Naive thymus-derived CD4-positive, alpha-beta T cell (primary cell): ENCODE data around the gene NENF. TPM values are rescaled to one million over a fixed set of nuclear protein-coding genes. Genes with fewer than 3 reads are reported as not detected.
A peak's percentile ranks its signal among the peaks of the same experiment; 100 is the strongest.

Experiments used
- ATAC-seq: fragments of 150-1000 bp; cut with Tn5 transposase; 2 replicates; pipeline ENCODE4 v1.10.0; 2021; ENCODE audit warnings: mild to moderate bottlenecking, moderate library complexity
- CTCF ChIA-PET: fragments of 350-600 bp; sonication (Branson Sonifier 250); formaldehyde crosslinking; loops from one replicate; lab custom pipeline; 2021; ENCODE audit warnings: antibody characterized with exemption; lab: Charles Lee
- POLR2A ChIA-PET: fragments of 350-600 bp; sonication (Branson Sonifier 250); formaldehyde crosslinking; loops from one replicate; lab custom pipeline; 2021; ENCODE audit warnings: antibody characterized with exemption, inconsistent platforms; lab: Charles Lee
- DNase-seq, 9 donors: peaks; one replicate each; pipeline versions ENCODE4 v3.0.0 to v3.0.0-alpha.2; 2020 to 2022; ENCODE audit warnings: mixed read lengths in 1 of 9
- H3K27ac ChIP-seq: one replicate; pipeline ENCODE4 v1.7.0; 2013; ENCODE audit warnings: mild to moderate bottlenecking, low read depth, low read length, moderate library complexity
- H3K27me3 ChIP-seq, 2 donors: one replicate each; pipeline ENCODE4 v1.7.0; 2013; ENCODE audit warnings: low read length in 2 of 2, mild to moderate bottlenecking in 2 of 2, moderate library complexity in 2 of 2; ENCODE audit not compliant: control insufficient read depth in 2 of 2, insufficient read depth in 2 of 2
- H3K36me3 ChIP-seq, 3 experiments: 1 replicate in 2 of 3; 2 replicates in 1 of 3; pipeline ENCODE4 v1.7.0; 2013; ENCODE audit warnings: low read length in 3 of 3, mild to moderate bottlenecking in 3 of 3, moderate library complexity in 1 of 3; ENCODE audit not compliant: insufficient read depth in 3 of 3, control insufficient read depth in 2 of 3
- H3K4me1 ChIP-seq, 2 donors: one replicate each; pipeline ENCODE4 v1.7.0; 2013; ENCODE audit warnings: low read length in 2 of 2, mild to moderate bottlenecking in 2 of 2, moderate library complexity in 1 of 2; ENCODE audit not compliant: control insufficient read depth in 2 of 2, insufficient read depth in 2 of 2
- H3K4me3 ChIP-seq: 2 replicates; pipeline ENCODE4 v1.7.0; 2013; ENCODE audit warnings: mild to moderate bottlenecking, low read length
- H3K9me3 ChIP-seq, 3 experiments: 1 replicate in 2 of 3; 2 replicates in 1 of 3; pipeline ENCODE4 v1.7.0; 2013; ENCODE audit warnings: low read length in 3 of 3; ENCODE audit not compliant: control insufficient read depth in 2 of 3
- H3K27ac Mint-ChIP-seq, 9 donors: one replicate each; pipeline ENCODE4 v1.8.0; 2020 to 2022; ENCODE audit warnings: mixed read lengths in 9 of 9, mild to moderate bottlenecking in 8 of 9, moderate library complexity in 5 of 9, inconsistent platforms in 2 of 9
- H3K27me3 Mint-ChIP-seq, 5 donors: one replicate each; pipeline ENCODE4 v1.8.0; 2021 to 2022; ENCODE audit warnings: mixed read lengths in 5 of 5, mild to moderate bottlenecking in 1 of 5
- H3K36me3 Mint-ChIP-seq, 5 donors: one replicate each; pipeline ENCODE4 v1.8.0; 2020 to 2022; ENCODE audit warnings: mixed read lengths in 5 of 5, mild to moderate bottlenecking in 3 of 5, inconsistent platforms in 1 of 5
- H3K4me1 Mint-ChIP-seq, 7 donors: one replicate each; pipeline ENCODE4 v1.8.0; 2020 to 2022; ENCODE audit warnings: mixed read lengths in 7 of 7, mild to moderate bottlenecking in 3 of 7, inconsistent platforms in 1 of 7
- H3K4me3 Mint-ChIP-seq, 10 donors: one replicate each; pipeline ENCODE4 v1.8.0; 2020 to 2022; ENCODE audit warnings: mild to moderate bottlenecking in 10 of 10, mixed read lengths in 10 of 10, moderate library complexity in 6 of 10, inconsistent platforms in 2 of 10
- H3K9me3 Mint-ChIP-seq, 11 donors: one replicate each; pipeline ENCODE4 v1.8.0; 2020 to 2022; ENCODE audit warnings: mixed read lengths in 11 of 11, mild to moderate bottlenecking in 4 of 11, inconsistent platforms in 1 of 11, moderate library complexity in 1 of 11
- intact Hi-C, 2 donors: fragments of 100-400 bp; cut with micrococcal nuclease; formaldehyde crosslinking; loops; one replicate each; pipeline ENCODE4 v1.15.1; 2023
- polyA plus RNA-seq, 2 donors: library from polyadenylated mRNA; unstranded; fragments of 300-500 nt; fragmentation: Illumina TruSeq; gene quantifications; one replicate each; pipeline ENCODE4 v1.2.3, GENCODE V29; 2021
- total RNA-seq, 6 experiments: library from RNA in 5 of 6; stranded (reverse) in 5 of 6; gene quantifications; 1 replicate in 5 of 6; 2 replicates in 1 of 6; pipeline ENCODE4 v1.2.3 and lab custom pipeline; 2021 to 2026

Gene NENF
- total and polyA plus RNA-seq, 7 experiments from 2014 or later, result 16.0 to 73.0 (median 22.9) TPM

- ATAC-seq, result no peak
- DNase-seq, result no peak
- H3K4me3 ChIP-seq, result peak overlapping the region; percentile 98
- peaks cover 15 to 19% of the 10 kb centered on the region in 2 donors for H3K4me1 ChIP-seq
- Mint-ChIP-seq H3K9me3 (no peaks in the 10 kb centered on the region), H3K27me3 (no peaks in the 10 kb centered on the region), H3K27ac (peak overlapping the region; percentile 72 to 93 (median 88)), H3K36me3 (peaks cover 13 to 26% (median 24%) of the 10 kb centered on the region in 5 donors), H3K4me1 (peaks cover 22 to 46% (median 40%) of the 10 kb centered on the region in 7 donors), H3K4me3 (peak overlapping the region; percentile 87 to 100 (median 94))
- ChIA-PET CTCF (interaction anchor here (1.4 kb wide), 1 partner anchor 42 kb away, joined by 6 read pairs; no protein-coding TSS in a partner anchor), POLR2A (interaction anchor here (1.7 to 2.6 kb wide), 2 partner anchors 19 to 128 kb away, joined by 10 to 14 read pairs; partner anchors contain the start of genes NENF and PPP2R5A)
- intact Hi-C loops, result loop anchor here (1.0 to 10.0 kb wide), 10 partner anchors 18 to 839 kb away; partner anchors contain the start of genes DTL (in 2 of the 2), INTS7 (in 2 of the 2), NENF (in 2 of the 2) and PPP2R5A (in 2 of the 2)
- no peaks in the 10 kb centered on the region for H3K9me3 ChIP-seq
- peak overlapping the region; percentile 71 for H3K27ac ChIP-seq
- H3K27me3 ChIP-seq, result no peaks in the 10 kb centered on the region
- H3K36me3 ChIP-seq, result peaks cover 0 to 31% (median 14%) of the 10 kb centered on the region in 3 experiments
Observed at GRCh38 chr1:212413902-212414327, 18.8 kb upstream of the NENF start.

DNA sequence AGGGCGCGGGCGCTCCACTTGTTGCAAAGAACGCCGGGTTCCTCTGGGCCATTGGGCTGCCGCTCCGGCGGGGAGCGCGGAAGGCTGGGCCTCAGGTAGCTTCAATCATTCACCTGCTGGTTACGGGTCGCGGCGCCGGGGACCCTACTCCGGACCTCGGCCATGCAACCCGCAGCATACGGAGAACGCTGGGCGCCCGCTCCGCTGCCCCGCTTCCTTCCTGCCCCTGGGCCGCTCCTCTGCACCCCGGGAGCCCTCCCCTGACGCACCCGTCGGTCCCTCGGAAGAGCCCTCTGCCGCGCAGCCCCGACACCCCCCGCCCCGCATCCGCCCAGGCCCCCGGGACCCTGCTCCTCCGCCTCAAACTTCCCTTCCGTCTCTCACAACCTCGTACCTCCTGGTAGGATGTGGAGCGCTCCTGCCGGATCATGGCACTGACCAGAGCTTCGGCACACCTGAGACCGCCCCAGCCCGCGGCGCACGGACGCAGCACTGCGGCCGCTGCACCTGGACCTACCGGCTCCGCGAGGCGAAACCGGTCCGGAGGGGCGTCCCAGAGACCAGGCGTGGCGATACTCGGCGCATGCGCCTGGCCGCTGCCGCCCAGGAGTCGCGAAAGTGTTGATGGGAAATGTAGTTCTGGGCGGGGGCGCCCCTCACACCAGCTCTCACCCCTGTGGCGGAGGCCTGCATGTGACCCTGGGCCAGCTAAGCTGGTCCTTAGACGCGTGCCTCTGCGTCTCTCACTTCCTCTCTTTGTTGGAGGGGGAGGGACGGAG is 18.2 kb upstream of the NENF start, which contains the start of gene PACC1:
Gene PACC1 (minus strand): TSS at position 559 of the 779 bp plus-strand sequence. CDS start 129 bp downstream, at position 430.
- Mint-ChIP-seq H3K27ac (peak within 1 kb of the TSS; percentile 74 to 94 (median 89)), H3K27me3 (no peaks in the 10 kb centered on the region), H3K36me3 (peaks cover 7 to 20% (median 18%) of the 10 kb centered on the region in 5 donors), H3K4me3 (peak within 1 kb of the TSS; percentile 87 to 100 (median 94)), H3K4me1 (peaks cover 22 to 46% (median 40%) of the 10 kb centered on the region in 7 donors), H3K9me3 (no peaks in the 10 kb centered on the region)
- CTCF ChIA-PET, result interaction anchor here (1.2 to 1.4 kb wide), 2 partner anchors 41 to 344 kb away, joined by 6 to 9 read pairs; no protein-coding TSS in a partner anchor
- Histone ChIP-seq H3K4me3 (peak within 1 kb of the TSS; percentile 98), H3K27me3 (no peaks in the 10 kb centered on the region), H3K27ac (peak within 1 kb of the TSS; percentile 71), H3K4me1 (peaks cover 15 to 19% of the 10 kb centered on the region in 2 donors), H3K9me3 (no peaks in the 10 kb centered on the region), H3K36me3 (peaks cover 0 to 25% (median 12%) of the 10 kb centered on the region in 3 experiments)
- DNase-seq (peak; percentile 77 to 89 (median 86)), ATAC-seq (peak; percentile 98)
- intact Hi-C loops, result loop anchor here (1.0 to 10.0 kb wide), 10 partner anchors 18 to 840 kb away; partner anchors contain the start of genes DTL (in 2 of the 2), INTS7 (in 2 of the 2), NENF (in 2 of the 2) and PPP2R5A (in 2 of the 2)
- POLR2A ChIA-PET, result interaction anchor here (0.6 to 2.6 kb wide), 3 partner anchors 18 to 1156 kb away, joined by 3 to 14 read pairs (median 10); partner anchors contain the start of genes NENF and PPP2R5A

GRCh38 chr1:212415107-212415841 is 17.4 kb upstream of the NENF start:
- H3K4me1 Mint-ChIP-seq, result peaks cover 22 to 46% (median 38%) of the 10 kb centered on the region in 7 donors
- no peaks in the 10 kb centered on the region for H3K27me3 Mint-ChIP-seq
- ChIA-PET POLR2A (interaction anchor here (0.6 to 2.6 kb wide), 4 partner anchors 15 to 1157 kb away, joined by 3 to 14 read pairs (median 7); partner anchors contain the start of genes NENF and PPP2R5A), CTCF (interaction anchor here (1.2 to 1.4 kb wide), 2 partner anchors 40 to 345 kb away, joined by 6 to 9 read pairs; no protein-coding TSS in a partner anchor)
- peak overlapping the region; percentile 71 for H3K27ac ChIP-seq
- H3K9me3 ChIP-seq, result no peaks in the 10 kb centered on the region
- DNase-seq (no peak), ATAC-seq (no peak)
- H3K4me3 Mint-ChIP-seq, result peak overlapping the region; percentile 87 to 100 (median 94)
- intact Hi-C loops, result loop anchor here (2.0 to 10.0 kb wide), 4 partner anchors 144 to 840 kb away; partner anchors contain the start of genes SLC30A1 (in 2 of the 2) and LPGAT1 (in 1 of the 2)
- peaks cover 15 to 19% of the 10 kb centered on the region in 2 donors for H3K4me1 ChIP-seq
- H3K4me3 ChIP-seq, result peak overlapping the region; percentile 98
- peaks cover 0 to 18% (median 6%) of the 10 kb centered on the region in 3 experiments for H3K36me3 ChIP-seq
- peak overlapping the region; percentile 71 to 94 (median 89) for H3K27ac Mint-ChIP-seq
- no peaks in the 10 kb centered on the region for H3K27me3 ChIP-seq
- peaks cover 2 to 15% (median 11%) of the 10 kb centered on the region in 5 donors for H3K36me3 Mint-ChIP-seq
- no peaks in the 10 kb centered on the region for H3K9me3 Mint-ChIP-seq

GRCh38 chr1:212421165-212421564 is 11.6 kb upstream of the NENF start:
- no peak for ATAC-seq
- Mint-ChIP-seq H3K36me3 (peaks cover 0 to 5% (median 0%) of the 10 kb centered on the region in 5 donors), H3K4me1 (peaks cover 0 to 5% (median 0%) of the 10 kb centered on the region in 7 donors), H3K27me3 (peaks cover 0 to 25% (median 5%) of the 10 kb centered on the region in 5 donors), H3K27ac (no peak overlapping the region), H3K4me3 (no peak overlapping the region), H3K9me3 (no peaks in the 10 kb centered on the region)
- H3K4me3 ChIP-seq, result no peak overlapping the region
- CTCF ChIA-PET, result no interaction called here
- no peaks in the 10 kb centered on the region for H3K27me3 ChIP-seq
- no peaks in the 10 kb centered on the region for H3K9me3 ChIP-seq
- intact Hi-C loops, result no loop called here
- no peak for DNase-seq
- H3K4me1 ChIP-seq, result no peaks in the 10 kb centered on the region
- POLR2A ChIA-PET, result no interaction called here
- H3K27ac ChIP-seq, result no peak overlapping the region
- no peaks in the 10 kb centered on the region for H3K36me3 ChIP-seq

DNA sequence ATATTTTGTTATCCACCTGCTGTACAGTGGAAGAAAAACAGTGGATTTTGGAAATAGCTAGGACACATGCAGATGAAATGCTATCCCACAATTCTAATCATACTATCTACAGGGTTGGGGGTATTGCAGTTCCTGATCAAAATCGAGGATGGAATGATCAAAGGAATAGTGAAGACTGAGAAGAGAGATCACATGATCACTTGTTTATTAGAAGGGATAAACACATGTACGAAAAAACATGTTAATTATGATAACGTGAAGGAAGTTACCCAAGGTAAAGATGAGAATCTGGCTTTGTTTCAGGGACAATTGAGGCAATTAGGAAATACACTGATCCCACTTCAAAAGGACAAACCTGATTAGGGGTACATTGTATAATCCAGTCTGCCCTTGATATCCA is 8.8 kb upstream of the NENF start:
- Histone ChIP-seq H3K27me3 (no peaks in the 10 kb centered on the region), H3K27ac (no peak overlapping the region), H3K4me3 (no peak overlapping the region), H3K36me3 (no peaks in the 10 kb centered on the region), H3K4me1 (no peaks in the 10 kb centered on the region), H3K9me3 (no peaks in the 10 kb centered on the region)
- CTCF ChIA-PET, result no interaction called here
- peaks cover 0 to 5% (median 0%) of the 10 kb centered on the region in 5 donors for H3K36me3 Mint-ChIP-seq
- intact Hi-C loops, result no loop called here
- POLR2A ChIA-PET, result no interaction called here
- DNase-seq (no peak), ATAC-seq (no peak)
- H3K4me3 Mint-ChIP-seq, result no peak overlapping the region
- no peak overlapping the region for H3K27ac Mint-ChIP-seq
- no peaks in the 10 kb centered on the region for H3K4me1 Mint-ChIP-seq
- H3K9me3 Mint-ChIP-seq, result no peaks in the 10 kb centered on the region
- peaks cover 0 to 35% (median 5%) of the 10 kb centered on the region in 5 donors for H3K27me3 Mint-ChIP-seq
